ENCODE results near the gene CHST12. TPM values are rescaled to one million over a fixed set of nuclear protein-coding genes. Genes with fewer than 3 reads are reported as not detected.

The CHST12 gene
- polyA plus RNA-seq, 2 of the 4 experiments (the other 2 are of a cell fraction): 5.6 to 12.0 TPM

DNA sequence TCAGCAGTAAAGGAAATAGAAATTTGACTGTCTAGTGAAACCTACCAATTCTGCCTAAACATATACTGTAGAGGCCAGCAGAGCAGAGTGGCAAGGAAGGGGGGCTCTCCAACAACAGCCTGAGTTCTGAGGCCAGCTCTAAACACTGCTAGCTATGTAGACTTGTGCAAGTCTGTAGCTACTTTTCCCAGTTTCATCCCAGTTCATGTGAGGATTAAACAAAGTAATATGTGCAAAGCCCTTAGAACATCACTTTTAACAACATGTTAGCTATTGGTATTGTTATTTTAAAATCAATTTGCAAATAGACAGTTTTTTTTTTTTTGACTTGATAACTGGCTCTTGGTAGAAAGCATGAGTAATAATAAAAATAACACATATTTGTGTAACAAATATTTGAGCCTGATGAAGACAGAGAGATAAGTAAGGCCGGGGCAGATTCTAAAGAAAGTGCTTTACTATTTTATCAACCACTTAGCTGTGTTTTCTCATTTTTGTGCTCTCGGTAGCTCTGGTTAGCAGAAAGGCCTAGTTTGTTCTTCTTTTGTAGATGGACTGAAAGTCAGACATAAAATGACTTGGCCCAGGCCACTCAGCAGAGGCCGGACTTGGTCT is 9.3 kb downstream of the CHST12 start:
- ATAC-seq (peak; percentile 37 to 65; a peak in 3 of 6 replicates), FAIRE-seq (no peak), DNase-seq (ENCODE audit: low read depth in 1 of 2, low spot score in 1 of 2) (no peak)
- Histone ChIP-seq H3K4me3 (no peak overlapping the region), H3K4me1 (peaks cover 20% of the 10 kb centered on the region), H3K9me3 (no peaks in the 10 kb centered on the region), H3K4me2 (peak overlapping the region; percentile 35), H3K27ac (0 out of 6 replicates have a peak overlapping the region, but pooled peaks of 1 of the 2 experiments have one; percentile 10)
- ChIA-PET POLR2A (no interaction called here), CTCF (interaction anchor here (0.6 to 2.7 kb wide), 5 partner anchors 9 to 1242 kb away, joined by 3 to 17 read pairs (median 4); partner anchors contain the start of gene CHST12)
- no peak for TF ChIP-seq USF2 (IDR thresholded peaks at IDR 0.05)
- no peak for TF ChIP-seq CBX8 (IDR thresholded peaks at IDR 0.05)
- TF ChIP-seq EHMT2 (IDR thresholded peaks at IDR 0.05; ENCODE audit: low read depth): no peak
- TF ChIP-seq HOXB5 (CRISPR knock-in tag; IDR thresholded peaks at IDR 0.05): no peak
- no peak for TF ChIP-seq RARB (CRISPR knock-in tag; IDR thresholded peaks at IDR 0.05)
- TF ChIP-seq ZNF302 (CRISPR knock-in tag; IDR thresholded peaks at IDR 0.05): no peak
- TF ChIP-seq NFE2L2 (conservative IDR thresholded peaks at IDR 0.05; ENCODE audit: low read length): no peak
- TF ChIP-seq, protein P1, sequence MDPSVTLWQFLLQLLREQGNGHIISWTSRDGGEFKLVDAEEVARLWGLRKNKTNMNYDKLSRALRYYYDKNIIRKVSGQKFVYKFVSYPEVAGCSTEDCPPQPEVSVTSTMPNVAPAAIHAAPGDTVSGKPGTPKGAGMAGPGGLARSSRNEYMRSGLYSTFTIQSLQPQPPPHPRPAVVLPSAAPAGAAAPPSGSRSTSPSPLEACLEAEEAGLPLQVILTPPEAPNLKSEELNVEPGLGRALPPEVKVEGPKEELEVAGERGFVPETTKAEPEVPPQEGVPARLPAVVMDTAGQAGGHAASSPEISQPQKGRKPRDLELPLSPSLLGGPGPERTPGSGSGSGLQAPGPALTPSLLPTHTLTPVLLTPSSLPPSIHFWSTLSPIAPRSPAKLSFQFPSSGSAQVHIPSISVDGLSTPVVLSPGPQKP (IDR thresholded peaks at IDR 0.05; ENCODE audit: low read depth, low read length): no peak
- no peak for TF ChIP-seq CHD2 (IDR thresholded peaks at IDR 0.05; ENCODE audit: low read length, partially characterized antibody)
- no peak for TF ChIP-seq ZFP36 (IDR thresholded peaks at IDR 0.05; ENCODE audit: borderline replicate concordance, partially characterized antibody)
- TF ChIP-seq, protein P2, sequence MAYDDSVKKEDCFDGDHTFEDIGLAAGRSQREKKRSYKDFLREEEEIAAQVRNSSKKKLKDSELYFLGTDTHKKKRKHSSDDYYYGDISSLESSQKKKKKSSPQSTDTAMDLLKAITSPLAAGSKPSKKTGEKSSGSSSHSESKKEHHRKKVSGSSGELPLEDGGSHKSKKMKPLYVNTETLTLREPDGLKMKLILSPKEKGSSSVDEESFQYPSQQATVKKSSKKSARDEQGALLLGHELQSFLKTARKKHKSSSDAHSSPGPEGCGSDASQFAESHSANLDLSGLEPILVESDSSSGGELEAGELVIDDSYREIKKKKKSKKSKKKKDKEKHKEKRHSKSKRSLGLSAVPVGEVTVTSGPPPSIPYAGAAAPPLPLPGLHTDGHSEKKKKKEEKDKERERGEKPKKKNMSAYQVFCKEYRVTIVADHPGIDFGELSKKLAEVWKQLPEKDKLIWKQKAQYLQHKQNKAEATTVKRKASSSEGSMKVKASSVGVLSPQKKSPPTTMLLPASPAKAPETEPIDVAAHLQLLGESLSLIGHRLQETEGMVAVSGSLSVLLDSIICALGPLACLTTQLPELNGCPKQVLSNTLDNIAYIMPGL (CRISPR knock-in tag; IDR thresholded peaks at IDR 0.05; ENCODE audit: borderline replicate concordance): no peak
- TF ChIP-seq KDM5A (IDR thresholded peaks at IDR 0.05): no peak
- TF ChIP-seq EHF (CRISPR knock-in tag; IDR thresholded peaks at IDR 0.05): no peak
- no peak for TF ChIP-seq HEYL (CRISPR knock-in tag; IDR thresholded peaks at IDR 0.05)
- TF ChIP-seq TP53 (CRISPR knock-in tag; IDR thresholded peaks at IDR 0.05): no peak
- no peak for TF ChIP-seq JUNB (IDR thresholded peaks at IDR 0.05)
- TF ChIP-seq RFX5 (IDR thresholded peaks at IDR 0.05): no peak
- no peak for TF ChIP-seq KDM1A (IDR thresholded peaks at IDR 0.05; ENCODE audit: low read depth)
- TF ChIP-seq RAD21 (conservative IDR thresholded peaks at IDR 0.05 in 1 of 2, IDR thresholded peaks at IDR 0.05 in 1 of 2): no peak
- 65% methylated on average over 3 of the region's 3 CpGs for WGBS (ENCODE audit: missing lambda C conversion rate)

DNA sequence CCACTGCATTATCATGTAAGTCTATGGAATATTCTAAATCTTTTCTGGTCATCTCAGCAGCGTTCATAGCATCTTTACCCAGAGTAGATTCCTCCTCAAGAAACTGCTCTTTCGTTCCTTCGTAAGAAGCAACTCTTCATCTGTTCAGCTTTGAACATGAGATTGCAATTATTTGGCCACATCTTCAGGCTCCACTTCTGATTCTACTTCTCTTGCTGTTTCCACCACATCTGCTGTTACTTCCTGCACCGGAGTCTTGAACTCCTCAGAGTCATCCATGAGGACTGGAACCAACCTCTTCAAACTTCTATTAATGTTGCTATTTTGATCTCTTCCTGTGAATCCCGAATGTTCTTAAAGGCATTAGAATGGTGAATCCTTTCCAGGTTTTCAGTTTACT is 12.7 kb downstream of the CHST12 start:
- TF ChIP-seq PHF8 (IDR thresholded peaks at IDR 0.05; ENCODE audit: borderline replicate concordance, low read depth) (no peak), USF2 (IDR thresholded peaks at IDR 0.05) (no peak), HDAC2 (IDR thresholded peaks at IDR 0.05) (no peak), ESRRA (IDR thresholded peaks at IDR 0.05; ENCODE audit: borderline replicate concordance, low read length) (no peak)
- H3K4me1 ChIP-seq: peaks cover 20% of the 10 kb centered on the region
- FAIRE-seq (no peak), ATAC-seq (no peak), DNase-seq (ENCODE audit: low read depth in 1 of 2, low spot score in 1 of 2) (no peak)
- H3K27ac ChIP-seq: no peak overlapping the region
- ChIA-PET CTCF (interaction anchor here (1.3 kb wide), 1 partner anchor 16 kb away, joined by 5 read pairs; no protein-coding TSS in a partner anchor), POLR2A (no interaction called here)
- no peak overlapping the region for H3K4me2 ChIP-seq
- WGBS (ENCODE audit: missing lambda C conversion rate): 92% methylated on average over 5 of the region's 5 CpGs
- no peaks in the 10 kb centered on the region for H3K9me3 ChIP-seq
- H3K4me3 ChIP-seq: no peak overlapping the region

Measured in A549 (cell line).